Activated naive CD4-positive, alpha-beta T cell treated with anti-CD3 and anti-CD28 coated beads for 36 hours (primary cell): ENCODE measurements around the gene ECI2. TPM values are rescaled to one million over a fixed set of nuclear protein-coding genes. Genes with fewer than 3 reads are reported as not detected.

Experiments
- total RNA-seq, 2 experiments: library from RNA; stranded (reverse); gene quantifications; one replicate each; pipeline ENCODE4 v1.2.3, GENCODE V29; 2021

Gene ECI2
- total RNA-seq, 2 experiments from 2014 or later: 30.7 to 32.7 TPM

Other genes with a start within 250 kb of the ECI2 start
- gene FAM217A, start 56.4 kb downstream of the ECI2 start, total RNA-seq: not detected